Fibroblast of pulmonary artery (primary cell): ENCODE data around the gene SLC25A38.
"Not testable (repeated sequence)": the region's sequence is repeated elsewhere in the genome, so short reads cannot be mapped to it uniquely, and the experiment has no call there.

Experiments used
- DNase-seq: peaks from one replicate; pipeline ENCODE4 v3.0.0-alpha.2; 2010; ENCODE audit warnings: low read depth
- H3K4me3 ChIP-seq: replicated peaks from 2 replicates; pipeline ENCODE4 v1.5.1; 2011; ENCODE audit warnings: low read depth, mild to moderate bottlenecking, control low read depth, low read length, moderate library complexity
- CTCF ChIP-seq: IDR thresholded peaks from 2 replicates; pipeline ENCODE4 v1.5.1; 2011; ENCODE audit warnings: mild to moderate bottlenecking, control low read depth, low read length, inconsistent platforms; ENCODE audit errors: missing control alignments

SLC25A38 gene

GRCh38 chr3:39413691-39414420, 30.7 kb downstream of the SLC25A38 start:
- no peak overlapping the region for H3K4me3 ChIP-seq
- TF ChIP-seq CTCF, result no peak
- peak; percentile 39 for DNase-seq

GRCh38 chr3:39414421-39414907, 31.3 kb downstream of the SLC25A38 start:
- DNase-seq, result no peak
- H3K4me3 ChIP-seq, result no peak overlapping the region
- no peak for TF ChIP-seq CTCF

DNA sequence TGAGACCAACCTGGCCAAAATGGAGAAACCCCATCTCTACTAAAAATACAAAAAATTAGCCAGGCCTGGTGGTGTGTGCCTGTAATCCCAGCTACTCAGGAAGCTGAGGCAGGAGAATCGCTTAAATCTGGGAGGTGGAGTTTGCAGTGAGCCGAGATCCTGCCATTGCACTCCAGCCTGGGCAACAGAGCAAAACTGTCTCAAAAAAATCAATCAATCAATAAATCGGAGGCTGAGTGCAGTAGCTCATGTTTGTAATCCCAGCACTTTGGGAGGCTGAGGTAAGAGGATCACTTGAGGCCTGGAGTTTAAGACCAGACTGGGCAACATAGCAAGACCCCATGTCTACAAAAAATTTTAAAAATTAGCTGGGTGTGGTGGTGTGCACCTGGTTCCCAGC, 32.1 kb downstream of the SLC25A38 start:
- not testable (repeated sequence) for H3K4me3 ChIP-seq, DNase-seq

DNA sequence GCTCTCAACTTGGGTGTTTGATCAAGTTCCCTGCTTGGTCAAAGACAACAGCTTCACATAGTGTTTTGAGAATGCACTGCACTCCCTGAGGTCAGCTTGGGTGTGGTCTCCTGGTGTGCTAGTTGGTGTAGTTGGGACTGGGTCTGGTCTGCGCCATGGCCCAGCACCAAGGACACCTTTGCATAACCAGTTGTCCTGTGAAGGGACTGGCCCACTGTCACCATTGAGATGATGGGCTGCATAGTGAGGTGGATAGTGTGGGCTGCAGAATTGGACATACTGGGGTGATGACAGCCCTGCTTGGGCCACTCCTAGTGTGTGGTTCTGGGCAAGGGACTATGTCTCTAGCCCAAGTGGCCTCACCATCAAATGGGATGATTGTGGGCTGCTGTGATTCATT, 32.8 kb downstream of the SLC25A38 start:
- no peak for TF ChIP-seq CTCF
- H3K4me3 ChIP-seq, result no peak overlapping the region
- no peak for DNase-seq

DNA sequence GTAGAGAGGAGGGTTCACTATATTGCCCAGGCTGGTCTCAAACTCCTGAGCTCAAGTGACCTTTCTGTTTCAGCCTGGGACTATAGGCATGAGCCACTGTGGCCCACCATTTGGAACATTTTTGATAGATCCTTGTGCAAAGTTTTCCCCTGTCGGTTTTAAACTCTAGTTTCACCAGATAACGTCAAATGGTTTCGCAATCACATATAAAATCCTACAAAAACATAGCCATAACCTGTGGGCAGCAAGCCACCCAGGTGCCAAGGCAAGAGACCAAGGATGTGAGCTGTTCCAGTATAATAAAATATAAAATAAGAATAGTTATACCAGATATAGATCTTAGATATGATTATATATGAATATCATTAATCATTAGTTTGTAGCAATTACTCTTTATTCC, 33.8 kb downstream of the SLC25A38 start:
- H3K4me3 ChIP-seq, result not testable (repeated sequence)

DNA sequence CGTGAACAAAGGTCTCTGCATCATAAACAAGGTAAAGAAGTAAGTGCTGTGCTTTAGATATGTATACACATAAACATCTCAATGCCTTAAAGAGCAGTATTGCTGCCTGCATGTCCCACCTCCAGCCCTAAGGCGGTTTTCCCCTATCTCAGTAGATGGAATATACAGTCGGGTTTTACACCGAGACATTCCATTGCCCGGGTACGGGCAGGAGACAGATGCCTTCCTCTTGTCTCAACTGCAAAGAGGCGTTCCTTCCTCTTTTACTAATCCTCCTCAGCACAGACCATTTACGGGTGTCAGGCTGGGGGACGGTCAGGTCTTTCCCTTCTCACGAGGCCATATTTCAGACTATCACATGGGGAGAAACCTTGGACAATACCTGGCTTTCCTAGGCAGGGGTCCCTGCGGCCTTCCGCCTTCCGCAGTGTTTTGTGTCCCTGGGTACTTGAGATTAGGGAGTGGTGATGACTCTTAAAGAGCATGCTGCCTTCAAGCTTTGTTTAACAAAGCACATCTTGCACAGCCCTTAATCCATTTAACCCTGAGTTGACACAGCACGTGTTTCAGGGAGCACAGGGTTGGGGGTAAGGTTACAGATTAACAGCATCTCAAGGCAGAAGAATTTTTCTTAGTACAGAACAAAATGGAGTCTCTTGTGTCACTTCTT, 35.5 kb downstream of the SLC25A38 start:
- not testable (repeated sequence) for DNase-seq, H3K4me3 ChIP-seq

More for the DNA sequence above, 33.8 kb downstream of the SLC25A38 start:
- not testable (repeated sequence) for DNase-seq

DNA sequence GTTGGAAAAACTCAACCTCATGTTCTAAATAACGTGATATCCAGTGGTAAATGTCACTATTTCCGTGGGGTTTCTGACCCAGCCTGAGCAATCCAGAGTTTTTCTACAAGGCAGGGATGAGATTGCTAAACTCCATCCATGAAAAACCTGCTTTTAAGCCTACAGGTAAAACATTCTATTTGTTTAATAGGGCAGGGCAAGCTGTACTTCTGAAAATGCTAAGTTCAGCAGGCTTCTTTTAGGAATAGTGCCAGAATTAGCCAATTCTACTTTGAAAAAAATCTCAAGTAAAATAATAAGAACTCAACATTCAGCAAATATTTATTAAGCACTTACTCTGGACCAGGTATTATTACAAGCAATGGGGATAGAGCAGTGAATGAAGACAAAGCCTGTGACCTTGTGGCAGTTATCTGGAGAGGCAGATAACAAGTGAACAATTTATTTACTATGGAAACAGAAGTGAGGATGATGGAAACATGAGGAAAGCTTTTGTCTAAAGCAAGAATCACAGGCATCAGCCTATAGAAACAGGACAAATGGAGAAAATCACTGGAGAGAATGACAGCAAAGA, 36.7 kb downstream of the SLC25A38 start:
- TF ChIP-seq CTCF, result no peak
- DNase-seq, result no peak
- no peak overlapping the region for H3K4me3 ChIP-seq

GRCh38 chr3:39420543-39420942, 37.4 kb downstream of the SLC25A38 start:
- TF ChIP-seq CTCF, result no peak
- no peak for DNase-seq
- no peak overlapping the region for H3K4me3 ChIP-seq
